ENCODE measurements around the gene REXO5. TPM values are rescaled to one million over a fixed set of nuclear protein-coding genes. Genes with fewer than 3 reads are reported as not detected.

The REXO5 gene
- total and polyA plus RNA-seq, 2 experiments from 2014 or later, result 10.2 to 22.5 TPM

- Histone ChIP-seq H3K27ac (no peak overlapping the region), H3K36me3 (no peaks in the 10 kb centered on the region), H3K4me1 (ENCODE audit: low read depth) (peaks cover 49% of the 10 kb centered on the region), H3K4me3 (no peak overlapping the region), H3K27me3 (no peaks in the 10 kb centered on the region), H3K9me3 (ENCODE audit: low read depth) (no peaks in the 10 kb centered on the region)
- no peak for DNase-seq (ENCODE audit: low read depth in 1 of 2, low spot score in 1 of 2)
- TF ChIP-seq CTCF (IDR thresholded peaks at IDR 0.05; ENCODE audit: low read depth, low read length), result no peak
Measured at GRCh38 chr16:20875355-20875650, 69.0 kb downstream of the REXO5 start.

DNA sequence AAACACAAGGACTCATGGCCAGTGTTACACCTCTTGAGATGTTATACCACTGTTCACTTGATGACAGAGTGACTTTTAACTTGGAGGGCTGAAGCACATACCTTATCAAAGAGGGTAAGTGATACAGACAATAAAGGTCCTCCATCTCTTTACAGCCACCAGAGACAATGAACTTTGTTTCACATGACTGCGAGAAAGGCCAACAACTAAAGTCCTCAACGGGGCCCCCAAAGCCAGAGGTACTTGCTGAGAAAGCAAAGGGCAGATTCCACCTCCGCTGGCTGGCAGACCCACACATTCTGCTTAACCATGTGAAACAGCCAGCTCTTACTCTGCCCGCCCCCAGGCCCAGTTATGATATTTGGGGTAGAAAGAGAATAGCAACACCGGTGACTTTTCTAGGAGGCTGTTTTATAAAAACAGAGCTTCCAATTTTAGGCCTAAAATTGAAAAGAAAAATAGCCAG lies 72.4 kb downstream of the REXO5 start:
- no peak for TF ChIP-seq CTCF (IDR thresholded peaks at IDR 0.05; ENCODE audit: low read depth, low read length)
- no peaks in the 10 kb centered on the region for H3K27me3 ChIP-seq
- H3K4me1 ChIP-seq (ENCODE audit: low read depth), result peaks cover 30% of the 10 kb centered on the region
- peak overlapping the region; percentile 76 for H3K27ac ChIP-seq
- no peaks in the 10 kb centered on the region for H3K9me3 ChIP-seq (ENCODE audit: low read depth)
- DNase-seq (ENCODE audit: low read depth in 1 of 2, low spot score in 1 of 2), result peak in 1 of 2 donors; percentile 71
- H3K36me3 ChIP-seq, result no peaks in the 10 kb centered on the region
- H3K4me3 ChIP-seq, result no peak overlapping the region

DNA sequence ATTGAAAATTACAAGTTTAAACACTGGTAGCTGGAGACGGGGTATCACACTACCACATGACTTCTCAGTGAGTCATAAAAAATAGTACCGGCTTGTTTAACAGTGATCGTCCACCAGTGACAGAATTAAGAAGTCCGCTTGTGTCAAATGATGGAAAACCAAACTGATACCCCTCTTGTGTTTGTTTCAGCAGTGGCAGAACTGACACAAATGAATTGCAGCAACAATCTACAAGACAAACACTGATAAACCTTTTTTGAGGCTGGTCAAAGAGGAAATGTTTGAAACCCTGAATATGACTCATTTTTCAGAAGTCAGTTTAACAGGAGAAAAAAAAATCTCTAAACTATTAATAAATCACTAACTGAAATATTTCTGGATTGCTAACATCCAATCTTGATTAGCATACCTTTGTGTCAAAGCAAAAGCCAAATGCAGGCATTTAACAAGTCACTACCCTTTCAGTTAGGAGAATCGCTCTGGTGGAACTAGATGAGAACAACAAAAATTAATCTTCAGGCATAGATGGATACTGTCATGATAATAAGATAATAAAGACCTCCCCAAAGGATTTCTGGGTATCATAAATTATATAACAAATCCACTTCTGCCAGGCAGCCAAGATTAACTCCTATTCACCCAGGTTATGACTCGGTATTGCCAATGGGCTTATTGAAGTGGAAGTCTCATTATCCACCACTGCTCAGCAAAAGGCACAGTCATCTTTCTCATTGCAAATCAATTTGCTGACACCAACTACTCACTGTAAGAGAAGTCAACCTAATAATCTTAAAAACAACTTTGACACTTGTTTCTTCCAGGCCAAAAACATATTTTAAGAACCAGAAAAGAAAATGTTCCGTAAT lies 73.1 kb downstream of the REXO5 start:
- Histone ChIP-seq H3K4me1 (ENCODE audit: low read depth) (peaks cover 30% of the 10 kb centered on the region), H3K27me3 (no peaks in the 10 kb centered on the region), H3K4me3 (no peak overlapping the region), H3K36me3 (no peaks in the 10 kb centered on the region), H3K9me3 (ENCODE audit: low read depth) (no peaks in the 10 kb centered on the region), H3K27ac (peak overlapping the region; percentile 76)
- TF ChIP-seq CTCF (IDR thresholded peaks at IDR 0.05; ENCODE audit: low read depth, low read length), result no peak
- DNase-seq (ENCODE audit: low read depth in 1 of 2, low spot score in 1 of 2), result peak in 1 of 2 donors; percentile 61

- Histone ChIP-seq H3K9me3 (ENCODE audit: low read depth) (no peaks in the 10 kb centered on the region), H3K36me3 (no peaks in the 10 kb centered on the region), H3K4me1 (ENCODE audit: low read depth) (peaks cover 22% of the 10 kb centered on the region), H3K27me3 (no peaks in the 10 kb centered on the region), H3K27ac (no peak overlapping the region), H3K4me3 (no peak overlapping the region)
- no peak for DNase-seq (ENCODE audit: low read depth in 1 of 2, low spot score in 1 of 2)
- TF ChIP-seq CTCF (IDR thresholded peaks at IDR 0.05; ENCODE audit: low read depth, low read length), result no peak
Measured at GRCh38 chr16:20880867-20881502, 74.7 kb downstream of the REXO5 start.

GRCh38 chr16:20881503-20881878 lies 75.2 kb downstream of the REXO5 start:
- H3K9me3 ChIP-seq (ENCODE audit: low read depth), result no peaks in the 10 kb centered on the region
- H3K4me3 ChIP-seq, result no peak overlapping the region
- H3K36me3 ChIP-seq, result no peaks in the 10 kb centered on the region
- peaks cover 22% of the 10 kb centered on the region for H3K4me1 ChIP-seq (ENCODE audit: low read depth)
- H3K27me3 ChIP-seq, result no peaks in the 10 kb centered on the region
- no peak for TF ChIP-seq CTCF (IDR thresholded peaks at IDR 0.05; ENCODE audit: low read depth, low read length)
- no peak for DNase-seq (ENCODE audit: low read depth in 1 of 2, low spot score in 1 of 2)
- no peak overlapping the region for H3K27ac ChIP-seq
